GM12864 (cell line): ENCODE results near the gene UQCRHL.

Experiments used
- DNase-seq: peaks from one replicate; pipeline ENCODE4 v3.0.0-alpha.2; 2011; ENCODE audit warnings: low read depth
- H3K4me3 ChIP-seq: 2 replicates; pipeline ENCODE4 v1.5.1; 2011; ENCODE audit warnings: mild to moderate bottlenecking, low read depth, low read length, control low read depth
- CTCF ChIP-seq: IDR thresholded peaks from 2 replicates; pipeline ENCODE4 v1.5.1; 2011; ENCODE audit warnings: low read depth, mild to moderate bottlenecking, moderate library complexity, low read length, control low read depth, inconsistent platforms; ENCODE audit errors: missing control alignments

Gene UQCRHL

DNA sequence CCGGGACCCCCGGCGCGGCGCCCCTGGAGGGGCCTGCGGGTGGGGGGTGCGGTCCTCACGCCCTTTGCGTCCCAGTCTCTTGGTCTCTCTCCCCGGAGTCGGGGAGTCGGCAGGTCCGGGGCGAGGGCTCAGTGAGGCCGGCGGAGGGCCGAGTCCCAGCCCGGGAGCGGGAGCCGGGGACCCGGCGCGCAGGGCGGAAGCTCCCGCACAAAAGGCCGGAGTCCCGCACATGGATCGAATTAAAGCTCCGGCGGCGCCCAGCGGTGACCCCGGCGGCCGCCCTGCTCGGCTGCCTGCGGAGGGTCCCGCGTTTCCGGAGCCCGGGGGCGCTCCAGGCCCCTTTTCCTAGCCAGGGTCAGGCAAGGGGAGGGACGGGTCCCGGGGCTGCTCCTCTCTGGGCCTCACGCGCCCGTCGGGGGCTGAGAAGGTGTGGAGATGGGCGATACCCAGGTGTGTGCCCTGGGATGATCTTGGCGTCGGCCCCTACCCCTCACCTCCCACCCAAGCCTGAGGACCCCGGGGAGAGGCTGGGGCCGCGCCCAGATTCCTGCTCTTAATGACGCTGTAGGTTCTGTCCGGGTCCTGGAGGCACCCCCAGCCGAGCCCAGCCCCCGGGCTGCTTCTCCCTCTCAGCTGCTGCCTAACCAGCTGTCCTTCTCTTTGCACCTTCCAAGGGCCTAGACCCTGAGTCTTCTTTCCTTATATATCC, 48.3 kb downstream of the UQCRHL start:
- H3K4me3 ChIP-seq: no peak overlapping the region
- no peak for TF ChIP-seq CTCF
- no peak for DNase-seq

- no peak for TF ChIP-seq CTCF
- DNase-seq: no peak
- no peak within 1 kb of the TSS for H3K4me3 ChIP-seq
Measured at GRCh38 chr1:15758343-15758931, 49.0 kb downstream of the UQCRHL start, which contains the start of gene FBLIM1. Gene FBLIM1 (plus strand): TSS chr1:15758795. CDS start chr1:15764984, 6,189 bp downstream.

DNA sequence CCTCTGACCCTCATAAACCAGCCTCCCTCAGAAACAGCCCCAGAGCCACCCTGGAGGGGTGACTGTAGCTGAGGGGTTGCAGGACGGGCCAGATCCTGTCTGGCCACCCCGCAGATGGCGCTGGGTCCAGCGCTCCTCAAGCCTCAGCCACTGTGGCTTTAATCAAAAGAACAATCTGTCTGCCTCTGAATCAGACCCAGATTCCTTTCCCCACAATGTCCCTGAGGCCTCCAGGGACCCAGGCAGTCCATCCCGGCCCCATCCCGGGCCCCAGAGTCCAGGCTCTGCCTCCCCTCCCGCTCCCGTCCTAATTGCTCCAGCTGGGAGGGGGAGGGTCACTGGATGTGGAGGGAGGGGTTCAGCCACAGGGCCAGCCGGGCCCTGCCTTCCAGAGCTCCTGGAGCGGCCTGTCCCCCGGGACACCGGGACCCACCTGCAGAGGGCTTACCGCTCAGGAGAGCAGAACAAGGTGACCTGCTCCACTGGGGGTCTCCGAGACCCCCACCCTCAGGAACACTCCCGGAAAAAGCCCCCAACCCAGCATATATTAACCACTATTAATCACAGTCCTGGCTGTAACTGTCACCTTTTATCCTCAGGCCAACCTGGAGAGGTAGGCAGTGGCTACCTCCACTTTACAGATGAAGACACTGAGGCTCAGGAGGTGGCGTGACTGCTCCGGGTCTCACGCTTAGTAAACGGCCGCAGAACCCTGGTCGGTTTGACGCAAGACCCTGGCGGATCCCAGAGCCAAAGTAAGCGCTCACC, 49.7 kb downstream of the UQCRHL start:
- no peak for DNase-seq
- no peak for TF ChIP-seq CTCF
- H3K4me3 ChIP-seq: no peak overlapping the region
